ENCODE results near the gene ANKMY1.

Gene ANKMY1

GRCh38 chr2:240557808-240558207 is at the start of gene ANKMY1:
Gene ANKMY1 (minus strand): TSS chr2:240557988. CDS start chr2:240557335, 653 bp downstream.
- peak; percentile 73 for DNase-seq (ENCODE audit: low read depth)

GRCh38 chr2:240605867-240606743 is 48.3 kb upstream of the ANKMY1 start:
- no peak for DNase-seq (ENCODE audit: low read depth)

- no peak for DNase-seq (ENCODE audit: low read depth)
Observed at GRCh38 chr2:240604939-240605716, 47.3 kb upstream of the ANKMY1 start.

GRCh38 chr2:240604291-240604938 is 46.6 kb upstream of the ANKMY1 start:
- no peak for DNase-seq (ENCODE audit: low read depth)

GRCh38 chr2:240603846-240604245 is 46.1 kb upstream of the ANKMY1 start:
- DNase-seq (ENCODE audit: low read depth) = no peak

GRCh38 chr2:240603081-240603835 is 45.5 kb upstream of the ANKMY1 start:
- DNase-seq (ENCODE audit: low read depth) = no peak

GRCh38 chr2:240602266-240603050 is 44.7 kb upstream of the ANKMY1 start:
- no peak for DNase-seq (ENCODE audit: low read depth)

- DNase-seq (ENCODE audit: low read depth) = no peak
Observed at GRCh38 chr2:240601831-240602160, 44.0 kb upstream of the ANKMY1 start.

GRCh38 chr2:240601061-240601830 is 43.5 kb upstream of the ANKMY1 start:
- no peak for DNase-seq (ENCODE audit: low read depth)

GRCh38 chr2:240600451-240600961 is 42.7 kb upstream of the ANKMY1 start:
- no peak for DNase-seq (ENCODE audit: low read depth)

GRCh38 chr2:240599141-240599583 is 41.4 kb upstream of the ANKMY1 start:
- DNase-seq (ENCODE audit: low read depth) = no peak

- DNase-seq (ENCODE audit: low read depth) = no peak
Observed at GRCh38 chr2:240598311-240598911, 40.6 kb upstream of the ANKMY1 start.

GRCh38 chr2:240597419-240598181 is 39.8 kb upstream of the ANKMY1 start:
- no peak for DNase-seq (ENCODE audit: low read depth)

GRCh38 chr2:240597054-240597418 is 39.2 kb upstream of the ANKMY1 start:
- DNase-seq (ENCODE audit: low read depth) = no peak

GRCh38 chr2:240596491-240596931 is 38.7 kb upstream of the ANKMY1 start:
- DNase-seq (ENCODE audit: low read depth) = no peak

GRCh38 chr2:240596080-240596460 is 38.3 kb upstream of the ANKMY1 start:
- no peak for DNase-seq (ENCODE audit: low read depth)

GRCh38 chr2:240595381-240596079 is 37.7 kb upstream of the ANKMY1 start:
- peak; percentile 26 for DNase-seq (ENCODE audit: low read depth)
